HG02610 (cell line): ENCODE measurements around the gene TMEM271.
"Not testable (repeated sequence)": the region's sequence is repeated elsewhere in the genome, so short reads cannot be mapped to it uniquely, and the experiment has no call there.

Experiments
- ATAC-seq: cut with Tn5 transposase; IDR thresholded peaks from one replicate; pipeline ENCODE4 v1.9.1; 2021; ENCODE audit warnings: mild to moderate bottlenecking, moderate library complexity; ENCODE audit not compliant: unreplicated experiment

TMEM271 gene

GRCh38 chr4:566508-567295, 9.4 kb downstream of the TMEM271 start:
- no peak for ATAC-seq

- no peak for ATAC-seq
Measured at GRCh38 chr4:566035-566434, 10.1 kb downstream of the TMEM271 start.

- ATAC-seq = not testable (repeated sequence)
Measured at GRCh38 chr4:565614-566013, 10.5 kb downstream of the TMEM271 start.

GRCh38 chr4:562458-562857, 13.6 kb downstream of the TMEM271 start:
- not testable (repeated sequence) for ATAC-seq

- ATAC-seq = no peak
Measured at GRCh38 chr4:561426-561825, 14.7 kb downstream of the TMEM271 start.

- no peak for ATAC-seq
Measured at GRCh38 chr4:560731-561291, 15.3 kb downstream of the TMEM271 start.

- no peak for ATAC-seq
Measured at GRCh38 chr4:560061-560460, 16.0 kb downstream of the TMEM271 start.

- no peak for ATAC-seq
Measured at GRCh38 chr4:555566-556275, 20.4 kb downstream of the TMEM271 start.

- ATAC-seq = not testable (repeated sequence)
Measured at GRCh38 chr4:554793-555320, 21.2 kb downstream of the TMEM271 start.

- no peak for ATAC-seq
Measured at GRCh38 chr4:552019-552418, 24.1 kb downstream of the TMEM271 start.

- ATAC-seq = not testable (repeated sequence)
Measured at GRCh38 chr4:550268-550667, 25.8 kb downstream of the TMEM271 start.

- ATAC-seq = no peak
Measured at GRCh38 chr4:548976-549375, 27.1 kb downstream of the TMEM271 start.

GRCh38 chr4:545612-546011, 30.5 kb downstream of the TMEM271 start:
- no peak for ATAC-seq

- no peak for ATAC-seq
Measured at GRCh38 chr4:544386-545105, 31.5 kb downstream of the TMEM271 start.

- no peak for ATAC-seq
Measured at GRCh38 chr4:541271-541670, 34.8 kb downstream of the TMEM271 start.

- ATAC-seq = no peak
Measured at GRCh38 chr4:538542-539142, 37.5 kb downstream of the TMEM271 start.

GRCh38 chr4:537436-538264, 38.4 kb downstream of the TMEM271 start:
- ATAC-seq = no peak

GRCh38 chr4:536351-536972, 39.6 kb downstream of the TMEM271 start:
- no peak for ATAC-seq

- ATAC-seq = no peak
Measured at GRCh38 chr4:535924-536281, 40.2 kb downstream of the TMEM271 start.
